Adrenal gland (tissue), 12 donors: ENCODE measurements around the gene OVOL3. TPM values are rescaled to one million over a fixed set of nuclear protein-coding genes. Genes with fewer than 3 reads are reported as not detected.

Experiments
- DNase-seq, 7 donors: peaks; one replicate each; pipeline ENCODE4 v3.0.0-alpha.2; 2019 to 2020
- H3K27ac ChIP-seq, 5 donors: fragments of 200-600 bp; sonication (generic) in 4 of 5; 1 replicate in 3 of 5; 2 replicates in 2 of 5; pipeline versions ENCODE4 v1.5.1 to v1.8.0; 2016 to 2020; ENCODE audit warnings: mild to moderate bottlenecking in 1 of 5
- H3K27me3 ChIP-seq: fragments of 200-600 bp; 2 replicates; pipeline ENCODE4 v1.8.0; 2021
- H3K36me3 ChIP-seq, 2 donors: fragments of 200-600 bp; replicated peaks in 1 of 2; 1 replicate in 1 of 2; 2 replicates in 1 of 2; pipeline versions ENCODE4 v1.5.1 to v1.8.0; 2018 to 2022
- H3K4me1 ChIP-seq, 2 donors: fragments of 200-600 bp; replicated peaks in 1 of 2; 1 replicate in 1 of 2; 2 replicates in 1 of 2; pipeline versions ENCODE4 v1.5.1 to v1.8.0; 2018 to 2021
- H3K4me3 ChIP-seq, 4 donors: fragments of 200-600 bp; sonication (generic) in 3 of 4; one replicate each; pipeline ENCODE4 v1.5.1; 2016 to 2018
- H3K9me3 ChIP-seq, 3 donors: fragments of 200-600 bp; sonication (generic) in 1 of 3; replicated peaks in 1 of 3; 1 replicate in 2 of 3; 2 replicates in 1 of 3; pipeline versions ENCODE4 v1.5.1 to v1.8.0; 2016 to 2021
- CTCF ChIP-seq, 6 experiments: fragments of 450-650 bp in 4 of 6; fragments of 200-600 bp in 2 of 6; sonication (generic) in 1 of 6; IDR thresholded peaks; 1 replicate in 5 of 6; 2 replicates in 1 of 6; pipeline versions ENCODE4 v1.5.1 to v1.8.0; 2016 to 2021; ENCODE audit warnings: antibody characterized with exemption in 6 of 6, mild to moderate bottlenecking in 2 of 6, moderate library complexity in 1 of 6
- POLR2A ChIP-seq, 2 donors: fragments of 450-650 bp; IDR thresholded peaks; one replicate each; pipeline ENCODE4 v1.6.1; 2017; ENCODE audit warnings: antibody characterized with exemption in 2 of 2, mild to moderate bottlenecking in 2 of 2, moderate library complexity in 1 of 2
- WGBS, 4 donors: extraction: QIAGEN DNeasy Blood & Tissue Kit in 2 of 4; methylation state at CpG; one replicate each; pipeline versions ENCODE4 v1.1.5 to v1.1.7; 2013 to 2017; 5-methylcytosine and 5-hydroxymethylcytosine counted together
- intact Hi-C, 2 donors: fragments of 100-400 bp; cut with DNase I; formaldehyde crosslinking; loops; one replicate each; pipeline versions ENCODE4 v1.14.1 to v1.15.0; 2022 to 2023
- polyA plus RNA-seq, 3 donors: library from polyadenylated mRNA; stranded (reverse); fragments of 200-250 nt in 2 of 3; fragments of 350-450 nt in 1 of 3; fragmentation: Illumina TruSeq in 1 of 3; extraction: RNeasy Lipid Tissue Mini Kit (QIAGEN cat#74804) in 1 of 3; gene quantifications; one replicate each; pipeline ENCODE4 v1.2.3, GENCODE V29; 2013 to 2014
- total RNA-seq, 9 donors: library from RNA; depleted of rRNA in 4 of 9; stranded (reverse); fragments of >200 nt in 4 of 9; fragments of 120-200 nt in 1 of 9; fragmentation: NEBNext Ultra II Directional in 1 of 9; extraction: Animal tissue kit (Norgen Biotek cat#: 25700) in 1 of 9; gene quantifications; one replicate each; pipeline versions ENCODE4 v1.1.0 to v1.2.4, GENCODE V29; 2013 to 2023
- donor health status: healthy with polysubstance abuse.
- donor health status: Bipolar disorder and iron deficiency.
- donor health status: DM: yes; HTN: yes; CAD: no.
- donor health status: DM: no; HTN: no; CAD: no.
- donor health status: DM: no; HTN: no; CAD: no.
- donor health status: DM: yes; HTN: yes; CAD: no.

OVOL3 gene
- total and polyA plus RNA-seq, 12 donors = not detected

GRCh38 chr19:36113425-36113824 lies 2.5 kb downstream of the OVOL3 start:
- H3K27ac ChIP-seq = peak overlapping the region in 1 of 5 donors; percentile 89
- DNase-seq = no peak
- 89 to 93% (median 91%) methylated on average over 26 to 34 of the region's 34 CpGs for WGBS, 4 donors

GRCh38 chr19:36113894-36114720 lies 3.2 kb downstream of the OVOL3 start:
- intact Hi-C loops = loop anchor here in 1 of 2 donors (10.0 kb wide), 1 partner anchor 49 kb away; no protein-coding TSS in a partner anchor
- H3K36me3 ChIP-seq = peaks cover 0 to 26% of the 10 kb centered on the region in 2 donors
- TF ChIP-seq POLR2A (IDR thresholded peaks at IDR 0.05) (no peak), CTCF (IDR thresholded peaks at IDR 0.05) (peak in 2 of 6 experiments; percentile 6 to 11)
- H3K9me3 ChIP-seq = no peaks in the 10 kb centered on the region
- peak overlapping the region; percentile 4 to 90 (median 69) for H3K4me3 ChIP-seq
- peak; percentile 43 to 64 (median 49) for DNase-seq
- H3K27ac ChIP-seq = peak overlapping the region; percentile 49 to 92 (median 67)
- H3K27me3 ChIP-seq = no peaks in the 10 kb centered on the region
- WGBS, 4 donors = 2 to 18% (median 9%) methylated on average over 28 to 48 of the region's 48 CpGs
- H3K4me1 ChIP-seq = peaks cover 7 to 22% of the 10 kb centered on the region in 2 donors

More at GRCh38 chr19:36113425-36113824, 2.5 kb downstream of the OVOL3 start:
- peaks cover 0 to 21% of the 10 kb centered on the region in 2 donors for H3K36me3 ChIP-seq
- TF ChIP-seq POLR2A (IDR thresholded peaks at IDR 0.05) (no peak), CTCF (IDR thresholded peaks at IDR 0.05) (no peak)
- peaks cover 7 to 22% of the 10 kb centered on the region in 2 donors for H3K4me1 ChIP-seq
- H3K27me3 ChIP-seq = no peaks in the 10 kb centered on the region
- H3K9me3 ChIP-seq = no peaks in the 10 kb centered on the region
- intact Hi-C loops = loop anchor here in 1 of 2 donors (10.0 kb wide), 1 partner anchor 49 kb away; no protein-coding TSS in a partner anchor
- peak overlapping the region in 1 of 4 donors; percentile 89 for H3K4me3 ChIP-seq

GRCh38 chr19:36114721-36115452 lies 3.9 kb downstream of the OVOL3 start, which contains the start of gene POLR2I:
TSS of gene POLR2I (minus strand) at chr19:36114875. CDS start at chr19:36114856, 19 bp downstream.
- peaks cover 0 to 32% of the 10 kb centered on the region in 2 donors for H3K36me3 ChIP-seq
- H3K27ac ChIP-seq = peak within 1 kb of the TSS; percentile 49 to 92 (median 67)
- no peak for TF ChIP-seq CTCF (IDR thresholded peaks at IDR 0.05)
- peak in 1 of 2 donors; percentile 69 for TF ChIP-seq POLR2A (IDR thresholded peaks at IDR 0.05)
- H3K4me1 ChIP-seq = peaks cover 7 to 22% of the 10 kb centered on the region in 2 donors
- H3K27me3 ChIP-seq = no peaks in the 10 kb centered on the region
- 0 to 1% (median 0%) methylated on average over 22 to 60 of the region's 60 CpGs for WGBS, 4 donors
- intact Hi-C loops = loop anchor here in 1 of 2 donors (10.0 kb wide), 1 partner anchor 50 kb away; no protein-coding TSS in a partner anchor
- peak; percentile 99 to 100 (median 100) for DNase-seq
- peak within 1 kb of the TSS; percentile 4 to 90 (median 70) for H3K4me3 ChIP-seq
- no peaks in the 10 kb centered on the region for H3K9me3 ChIP-seq
